Measurements from ENCODE around the gene TXNDC17.

DNA sequence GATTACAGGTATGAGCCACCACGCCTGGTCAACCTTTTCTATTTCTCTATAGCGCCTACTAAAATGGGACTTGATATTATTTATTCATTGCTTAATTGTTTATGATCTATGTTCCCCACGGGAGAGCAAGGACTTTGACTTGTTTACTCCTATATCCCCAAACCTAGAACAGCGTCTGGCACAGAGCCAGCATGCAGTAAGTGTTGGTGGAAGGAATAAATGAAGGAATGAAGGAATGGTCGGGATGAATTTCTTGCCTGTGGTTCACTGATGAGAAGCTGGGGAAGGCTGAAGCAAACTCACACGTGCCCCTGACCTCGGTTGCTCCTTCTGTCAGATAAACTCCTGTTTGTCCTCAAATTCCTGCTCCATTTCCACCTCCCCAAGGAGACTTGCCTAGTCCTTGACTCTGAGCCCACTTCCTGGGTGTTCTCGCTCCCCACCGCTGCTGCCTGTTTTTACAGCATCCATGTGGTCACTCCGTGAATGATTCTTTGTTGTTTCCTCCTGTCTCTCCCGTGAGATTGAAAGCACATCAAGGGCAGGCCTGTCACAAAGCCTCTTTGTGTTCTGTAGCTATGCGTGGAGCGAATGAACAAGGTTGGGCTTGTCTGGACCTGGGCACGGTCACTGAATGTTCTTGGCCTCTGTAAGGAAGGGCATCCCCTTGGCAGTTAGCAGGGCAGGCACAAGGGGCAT lies 28.0 kb downstream of the TXNDC17 start:
- TF ChIP-seq GATA3 (IDR thresholded peaks at IDR 0.05; ENCODE audit: low read depth, low read length) (no peak), GATA2 (IDR thresholded peaks at IDR 0.05; ENCODE audit: low read depth, low read length) (no peak)
